AG04450 (cell line): ENCODE results near the gene KCNAB3. TPM values are rescaled to one million over a fixed set of nuclear protein-coding genes. Genes with fewer than 3 reads are reported as not detected.

Experiments used
- CTCF ChIA-PET: fragments of 300-600, 350-600 bp; formaldehyde crosslinking; extraction: SDS; loops from one replicate; lab custom pipeline; 2022; ENCODE audit warnings: antibody characterized with exemption, inconsistent platforms; lab: Charles Lee
- POLR2A ChIA-PET: fragments of 350-600 bp; formaldehyde crosslinking; extraction: SDS; loops from one replicate; lab custom pipeline; 2021; ENCODE audit warnings: antibody characterized with exemption, inconsistent platforms; lab: Yijun Ruan, JAX
- DNase-seq: peaks from one replicate; pipeline ENCODE4 v3.0.0-alpha.2; 2011; ENCODE audit warnings: low read depth, low spot score
- H3K27ac ChIP-seq: one replicate; pipeline ENCODE4 v1.5.1; 2012; ENCODE audit warnings: low read depth, low read length, control low read depth
- H3K27me3 ChIP-seq: one replicate; pipeline ENCODE4 v1.6.0; 2012; ENCODE audit warnings: low read length; ENCODE audit not compliant: control insufficient read depth, insufficient read depth
- H3K4me3 ChIP-seq: 2 replicates; pipeline ENCODE4 v1.5.1; 2011; ENCODE audit warnings: mild to moderate bottlenecking, low read depth, low read length, control low read depth
- H3K9me3 ChIP-seq: 2 replicates; pipeline ENCODE4 v1.5.1; 2012; ENCODE audit warnings: low read length; ENCODE audit not compliant: control insufficient read depth, insufficient read depth
- CTCF ChIP-seq: IDR thresholded peaks from 2 replicates; pipeline ENCODE4 v1.5.1; 2011; ENCODE audit warnings: low read depth, low read length, control low read depth, inconsistent platforms
- polyA plus RNA-seq: library from polyadenylated mRNA; depleted of rRNA; stranded (reverse); fragments of >200 nt; gene quantifications from 2 replicates; pipeline ENCODE4 v1.2.3, GENCODE V29; 2011; rRNA removed
- small RNA-seq: library from RNA; depleted of rRNA; stranded (forward); fragments of <200 nt; gene quantifications from one replicate; pipeline ENCODE3, GENCODE V24; 2012; ENCODE audit warnings: low read depth; ENCODE audit not compliant: insufficient read length

Gene KCNAB3
- polyA plus RNA-seq, 1 experiment = 2.2 TPM

GRCh38 chr17:7878234-7878633, 51.4 kb downstream of the KCNAB3 start:
- no peak for DNase-seq
- CTCF ChIA-PET = no interaction called here
- Histone ChIP-seq H3K27ac (no peak overlapping the region), H3K27me3 (no peaks in the 10 kb centered on the region), H3K4me3 (no peak overlapping the region), H3K9me3 (no peaks in the 10 kb centered on the region)
- TF ChIP-seq CTCF = no peak
- POLR2A ChIA-PET = no interaction called here

- Histone ChIP-seq H3K27ac (no peak overlapping the region), H3K9me3 (no peaks in the 10 kb centered on the region), H3K4me3 (no peak overlapping the region), H3K27me3 (no peaks in the 10 kb centered on the region)
- no peak for TF ChIP-seq CTCF
- no peak for DNase-seq
- ChIA-PET CTCF (interaction anchor here (1.5 kb wide), 1 partner anchor 22 kb away, joined by 3 read pairs; no protein-coding TSS in a partner anchor), POLR2A (no interaction called here)
These were observed 53.8 kb downstream of the KCNAB3 start for GRCh38 chr17:7875804-7876370.

GRCh38 chr17:7873051-7873450, 56.6 kb downstream of the KCNAB3 start:
- no peak overlapping the region for H3K4me3 ChIP-seq
- CTCF ChIA-PET = no interaction called here
- POLR2A ChIA-PET = no interaction called here
- no peak overlapping the region for H3K27ac ChIP-seq
- H3K27me3 ChIP-seq = no peaks in the 10 kb centered on the region
- TF ChIP-seq CTCF = no peak
- H3K9me3 ChIP-seq = no peaks in the 10 kb centered on the region
- DNase-seq = no peak

Small RNA genes within 50 kb of the gene (small RNA-seq; reads per million reads assigned to genes)
- 1.6 reads per million for gene SCARNA21

Other genes starting within 250 kb of the KCNAB3 start
- 40.7 and 48.9 TPM in 2 replicates for gene TP53, start 242.4 kb downstream of the KCNAB3 start, polyA plus RNA-seq
- gene WRAP53, start 241.4 kb downstream of the KCNAB3 start, polyA plus RNA-seq = 4.1 and 4.5 TPM in 2 replicates
- gene EFNB3, start 224.7 kb downstream of the KCNAB3 start, polyA plus RNA-seq = 7.2 and 7.7 TPM in 2 replicates
- 0.04 and 0.06 TPM in 2 replicates for gene DNAH2, start 212.1 kb downstream of the KCNAB3 start, polyA plus RNA-seq
- gene KDM6B, start 95.6 kb downstream of the KCNAB3 start, polyA plus RNA-seq = 2.0 and 2.4 TPM in 2 replicates
- gene TMEM88, start 74.8 kb downstream of the KCNAB3 start, polyA plus RNA-seq = 0.29 and 0.45 TPM in 2 replicates
- gene NAA38, start 72.3 kb downstream of the KCNAB3 start, polyA plus RNA-seq = 49.3 and 59.0 TPM in 2 replicates
- 6.9 and 8.1 TPM in 2 replicates for gene CYB5D1, start 71.9 kb downstream of the KCNAB3 start, polyA plus RNA-seq
- gene CHD3, start 41.1 kb downstream of the KCNAB3 start, polyA plus RNA-seq = 50.0 and 68.6 TPM in 2 replicates
- 1.3 and 1.4 TPM in 2 replicates for gene RNF227, start 13.6 kb downstream of the KCNAB3 start, polyA plus RNA-seq
- gene TRAPPC1, start 2.1 kb upstream of the KCNAB3 start, polyA plus RNA-seq = 202 and 227 TPM in 2 replicates
- 11.3 and 12.9 TPM in 2 replicates for gene CNTROB, start 2.4 kb upstream of the KCNAB3 start, polyA plus RNA-seq
- not detected in 2 replicates for gene GUCY2D, start 72.8 kb upstream of the KCNAB3 start, polyA plus RNA-seq
- gene ALOX15B, start 109.2 kb upstream of the KCNAB3 start, polyA plus RNA-seq = not detected in 2 replicates
- gene ALOX12B, start 157.9 kb upstream of the KCNAB3 start, polyA plus RNA-seq = not detected in 2 replicates
- 0.04 and 0.05 TPM in 2 replicates for gene ALOXE3, start 188.7 kb upstream of the KCNAB3 start, polyA plus RNA-seq
- gene HES7, start 194.2 kb upstream of the KCNAB3 start, polyA plus RNA-seq = not detected in 2 replicates
- 3.1 and 5.5 TPM in 2 replicates for gene PER1, start 222.5 kb upstream of the KCNAB3 start, polyA plus RNA-seq
- gene VAMP2, start 233.1 kb upstream of the KCNAB3 start, polyA plus RNA-seq = 20.8 and 24.3 TPM in 2 replicates
- 8.7 and 9.6 TPM in 2 replicates for gene TMEM107, start 246.5 kb upstream of the KCNAB3 start, polyA plus RNA-seq